ENCODE measurements around the gene TRRAP. TPM values are rescaled to one million over a fixed set of nuclear protein-coding genes. Genes with fewer than 3 reads are reported as not detected.

Gene TRRAP
- total and polyA plus RNA-seq, 2 of the 8 experiments (the other 6 are each of a cell fraction or from before 2014, with no cell fraction given): 21.7 to 48.6 TPM

GRCh38 chr7:98840096-98840495 lies 38.2 kb upstream of the TRRAP start:
- Histone ChIP-seq H3K4me3 (ENCODE audit: extremely low read depth in 1 of 4, insufficient read depth in 2 of 4, low read depth in 3 of 4, low read length in 4 of 4) (no peak overlapping the region), H4K8ac (ENCODE audit: extremely low read depth, insufficient read depth, low read length) (no peak overlapping the region), H2BK15ac (ENCODE audit: low read length) (peak overlapping the region; percentile 95; the same call in 1 of the 2 replicates), H3K9me3 (ENCODE audit: insufficient read depth in 2 of 2, low read depth in 1 of 2, low read length in 1 of 2) (no peaks in the 10 kb centered on the region), H3K23ac (ENCODE audit: insufficient read length) (no peak overlapping the region), H4K91ac (replicated peaks; ENCODE audit: insufficient read length, low read length) (no peak overlapping the region), H3K9ac (replicated peaks in 1 of 4; ENCODE audit: extremely low read depth in 1 of 4, low read depth in 3 of 4, low read length in 3 of 4) (no peak overlapping the region), H3K18ac (ENCODE audit: extremely low read depth, low read length) (no peak overlapping the region), H2BK5ac (ENCODE audit: low read depth, low read length) (no peak overlapping the region), H4K5ac (ENCODE audit: insufficient read length, low read depth, low read length) (no peak overlapping the region), H3K56ac (replicated peaks; ENCODE audit: insufficient read length, low read depth, low read length) (no peak overlapping the region), H2AK5ac (ENCODE audit: low read depth, low read length) (no peak overlapping the region), H3K27ac (ENCODE audit: low read depth, low read length) (no peak overlapping the region), H2BK20ac (ENCODE audit: low read length) (no peak overlapping the region), H3K79me2 (ENCODE audit: control insufficient read depth in 1 of 2, insufficient read depth in 2 of 2, low read length in 2 of 2) (no peaks in the 10 kb centered on the region), H3K4me1 (replicated peaks in 1 of 4; ENCODE audit: control insufficient read depth in 3 of 4, insufficient read depth in 4 of 4, low read length in 3 of 4) (peaks cover 0 to 5% (median 2%) of the 10 kb centered on the region in 4 experiments; a peak in 4 of 7 replicates), H3K79me1 (ENCODE audit: low read depth, low read length) (no peaks in the 10 kb centered on the region), H2BK12ac (ENCODE audit: low read depth, low read length) (no peak overlapping the region), H3K27me3 (replicated peaks in 1 of 4; ENCODE audit: control insufficient read depth in 3 of 4, extremely low read depth in 1 of 4, insufficient read depth in 3 of 4, low read length in 3 of 4) (no peaks in the 10 kb centered on the region), H4K20me1 (replicated peaks in 1 of 2; ENCODE audit: control insufficient read depth in 1 of 2, insufficient read depth in 2 of 2, low read length in 2 of 2) (no peaks in the 10 kb centered on the region), H3K36me3 (ENCODE audit: control insufficient read depth in 2 of 4, insufficient read depth in 4 of 4, low read length in 3 of 4) (no peaks in the 10 kb centered on the region), H3K4ac (replicated peaks; ENCODE audit: insufficient read length, low read depth, low read length) (no peak overlapping the region), H3K14ac (ENCODE audit: insufficient read length) (no peak overlapping the region), H3K23me2 (ENCODE audit: low read depth, low read length) (no peaks in the 10 kb centered on the region), H2BK120ac (replicated peaks; ENCODE audit: low read depth, low read length) (no peak overlapping the region), H2AFZ (ENCODE audit: low read length) (no peak overlapping the region), H3K4me2 (ENCODE audit: insufficient read depth in 1 of 2, low read depth in 2 of 2, low read length in 2 of 2) (no peak overlapping the region)
- 87% methylated on average over 11 of the region's 11 CpGs; no CpG with 5 or more reads in 1 of the 2 experiments for WGBS, 2 experiments (ENCODE audit: extremely low coverage in 1 of 2, insufficient coverage in 1 of 2, insufficient read length in 1 of 2, insufficient replicate concordance in 2 of 2, low coverage in 1 of 2, low lambda C conversion rate in 2 of 2, missing lambda C conversion rate in 1 of 2)
- no peak for DNase-seq (ENCODE audit: low read depth in 1 of 2, low spot score in 2 of 2)
- FAIRE-seq: no peak
- ChIA-PET POLR2A (ENCODE audit: partially characterized antibody) (no interaction called here), CTCF (ENCODE audit: partially characterized antibody) (interaction anchor here (0.8 to 24.2 kb wide), 20 partner anchors 8 to 413 kb away, joined by 3 to 365 read pairs (median 6); no protein-coding TSS in a partner anchor)
- TF ChIP-seq FOSL1 (IDR thresholded peaks at IDR 0.05; ENCODE audit: insufficient read depth, low read depth, low read length) (no peak), HDAC6 (IDR thresholded peaks at IDR 0.05; ENCODE audit: low read depth, low read length) (no peak)

Data from H1 (cell line).